ENCODE results near the gene VASP. TPM values are rescaled to one million over a fixed set of nuclear protein-coding genes. Genes with fewer than 3 reads are reported as not detected.

VASP gene
- total and polyA plus RNA-seq, 9 of the 15 experiments (the other 6 are each of a cell fraction or from before 2014, with no cell fraction given), result 16.7 to 261 (median 112) TPM

GRCh38 chr19:45506246-45506988 lies 862 bp upstream of the VASP start (continued):
- TF ChIP-seq, protein P1, sequence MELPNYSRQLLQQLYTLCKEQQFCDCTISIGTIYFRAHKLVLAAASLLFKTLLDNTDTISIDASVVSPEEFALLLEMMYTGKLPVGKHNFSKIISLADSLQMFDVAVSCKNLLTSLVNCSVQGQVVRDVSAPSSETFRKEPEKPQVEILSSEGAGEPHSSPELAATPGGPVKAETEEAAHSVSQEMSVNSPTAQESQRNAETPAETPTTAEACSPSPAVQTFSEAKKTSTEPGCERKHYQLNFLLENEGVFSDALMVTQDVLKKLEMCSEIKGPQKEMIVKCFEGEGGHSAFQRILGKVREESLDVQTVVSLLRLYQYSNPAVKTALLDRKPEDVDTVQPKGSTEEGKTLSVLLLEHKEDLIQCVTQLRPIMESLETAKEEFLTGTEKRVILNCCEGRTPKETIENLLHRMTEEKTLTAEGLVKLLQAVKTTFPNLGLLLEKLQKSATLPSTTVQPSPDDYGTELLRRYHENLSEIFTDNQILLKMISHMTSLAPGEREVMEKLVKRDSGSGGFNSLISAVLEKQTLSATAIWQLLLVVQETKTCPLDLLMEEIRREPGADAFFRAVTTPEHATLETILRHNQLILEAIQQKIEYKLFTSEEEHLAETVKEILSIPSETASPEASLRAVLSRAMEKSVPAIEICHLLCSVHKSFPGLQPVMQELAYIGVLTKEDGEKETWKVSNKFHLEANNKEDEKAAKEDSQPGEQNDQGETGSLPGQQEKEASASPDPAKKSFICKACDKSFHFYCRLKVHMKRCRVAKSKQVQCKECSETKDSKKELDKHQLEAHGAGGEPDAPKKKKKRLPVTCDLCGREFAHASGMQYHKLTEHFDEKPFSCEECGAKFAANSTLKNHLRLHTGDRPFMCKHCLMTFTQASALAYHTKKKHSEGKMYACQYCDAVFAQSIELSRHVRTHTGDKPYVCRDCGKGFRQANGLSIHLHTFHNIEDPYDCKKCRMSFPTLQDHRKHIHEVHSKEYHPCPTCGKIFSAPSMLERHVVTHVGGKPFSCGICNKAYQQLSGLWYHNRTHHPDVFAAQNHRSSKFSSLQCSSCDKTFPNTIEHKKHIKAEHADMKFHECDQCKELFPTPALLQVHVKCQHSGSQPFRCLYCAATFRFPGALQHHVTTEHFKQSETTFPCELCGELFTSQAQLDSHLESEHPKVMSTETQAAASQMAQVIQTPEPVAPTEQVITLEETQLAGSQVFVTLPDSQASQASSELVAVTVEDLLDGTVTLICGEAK (IDR thresholded peaks at IDR 0.05), result peak; percentile 30; the same call in 1 of the 2 replicates
- TF ChIP-seq, protein P1 (CRISPR knock-in tag; IDR thresholded peaks at IDR 0.05), result no peak
- TF ChIP-seq STAT5B (CRISPR knock-in tag; IDR thresholded peaks at IDR 0.05), result no peak
- peak; percentile 57; the same call in 1 of the 2 replicates for TF ChIP-seq GABPA (tag; conservative IDR thresholded peaks at IDR 0.05; ENCODE audit: low read depth)
- TF ChIP-seq, protein P2, sequence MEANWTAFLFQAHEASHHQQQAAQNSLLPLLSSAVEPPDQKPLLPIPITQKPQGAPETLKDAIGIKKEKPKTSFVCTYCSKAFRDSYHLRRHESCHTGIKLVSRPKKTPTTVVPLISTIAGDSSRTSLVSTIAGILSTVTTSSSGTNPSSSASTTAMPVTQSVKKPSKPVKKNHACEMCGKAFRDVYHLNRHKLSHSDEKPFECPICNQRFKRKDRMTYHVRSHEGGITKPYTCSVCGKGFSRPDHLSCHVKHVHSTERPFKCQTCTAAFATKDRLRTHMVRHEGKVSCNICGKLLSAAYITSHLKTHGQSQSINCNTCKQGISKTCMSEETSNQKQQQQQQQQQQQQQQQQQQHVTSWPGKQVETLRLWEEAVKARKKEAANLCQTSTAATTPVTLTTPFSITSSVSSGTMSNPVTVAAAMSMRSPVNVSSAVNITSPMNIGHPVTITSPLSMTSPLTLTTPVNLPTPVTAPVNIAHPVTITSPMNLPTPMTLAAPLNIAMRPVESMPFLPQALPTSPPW (CRISPR knock-in tag; IDR thresholded peaks at IDR 0.05), result peak; percentile 96
- no peak for TF ChIP-seq ZNF316 (IDR thresholded peaks at IDR 0.05)
- no peak for TF ChIP-seq TEAD4 (IDR thresholded peaks at IDR 0.05; ENCODE audit: low read length)
- TF ChIP-seq TEAD4 (CRISPR knock-in tag; IDR thresholded peaks at IDR 0.05; ENCODE audit: borderline replicate concordance), result 0 out of 2 replicates have a peak, but pooled peaks have one; percentile 35
- no peak for TF ChIP-seq SMARCA5 (IDR thresholded peaks at IDR 0.05)
- no peak for TF ChIP-seq TCF7L2 (IDR thresholded peaks at IDR 0.05; ENCODE audit: low read depth, low read length)
- TF ChIP-seq ZEB2 (IDR thresholded peaks at IDR 0.05), result peak; percentile 86
- TF ChIP-seq, protein P3, sequence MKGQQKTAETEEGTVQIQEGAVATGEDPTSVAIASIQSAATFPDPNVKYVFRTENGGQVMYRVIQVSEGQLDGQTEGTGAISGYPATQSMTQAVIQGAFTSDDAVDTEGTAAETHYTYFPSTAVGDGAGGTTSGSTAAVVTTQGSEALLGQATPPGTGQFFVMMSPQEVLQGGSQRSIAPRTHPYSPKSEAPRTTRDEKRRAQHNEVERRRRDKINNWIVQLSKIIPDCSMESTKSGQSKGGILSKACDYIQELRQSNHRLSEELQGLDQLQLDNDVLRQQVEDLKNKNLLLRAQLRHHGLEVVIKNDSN (CRISPR knock-in tag; IDR thresholded peaks at IDR 0.05), result peak; percentile 43; the same call in 1 of the 2 replicates
- TF ChIP-seq LEF1 (IDR thresholded peaks at IDR 0.05), result 0 out of 2 replicates have a peak, but pooled peaks have one; percentile 43
- peak; percentile 57; the same call in 1 of the 2 replicates for TF ChIP-seq BACH1 (tag; IDR thresholded peaks at IDR 0.05)
- 0 out of 2 replicates have a peak, but pooled peaks have one; percentile 35 for TF ChIP-seq KLF16 (IDR thresholded peaks at IDR 0.05)
- peak; percentile 86 for TF ChIP-seq MTA3 (IDR thresholded peaks at IDR 0.05; ENCODE audit: borderline replicate concordance)
- TF ChIP-seq NCOA4 (IDR thresholded peaks at IDR 0.05; ENCODE audit: partially characterized antibody), result no peak
- TF ChIP-seq SIN3B (IDR thresholded peaks at IDR 0.05; ENCODE audit: low read depth), result peak; percentile 53; the same call in 1 of the 2 replicates

Data from K562 (cell line).